HG03521 (cell line): ENCODE results near the gene EPAS1.

ENCODE experiments used
- ATAC-seq: cut with Tn5 transposase; IDR thresholded peaks from one replicate; pipeline ENCODE4 v1.9.1; 2021; ENCODE audit warnings: mild to moderate bottlenecking, moderate library complexity; ENCODE audit not compliant: unreplicated experiment

The EPAS1 gene

GRCh38 chr2:46380038-46380940 lies 83.1 kb downstream of the EPAS1 start:
- ATAC-seq = no peak

- ATAC-seq = no peak
Measured at GRCh38 chr2:46381263-46381849, 84.1 kb downstream of the EPAS1 start.

GRCh38 chr2:46381871-46382270 lies 84.7 kb downstream of the EPAS1 start:
- no peak for ATAC-seq

- ATAC-seq = no peak
Measured at GRCh38 chr2:46382331-46383112, 85.3 kb downstream of the EPAS1 start.

GRCh38 chr2:46383113-46383395 lies 85.8 kb downstream of the EPAS1 start:
- no peak for ATAC-seq

- ATAC-seq = no peak
Measured at GRCh38 chr2:46383784-46384456, 86.7 kb downstream of the EPAS1 start.

GRCh38 chr2:46384457-46384815 lies 87.2 kb downstream of the EPAS1 start:
- no peak for ATAC-seq

- no peak for ATAC-seq
Measured at GRCh38 chr2:46385786-46386577, 88.8 kb downstream of the EPAS1 start.

- no peak for ATAC-seq
Measured at GRCh38 chr2:46386763-46387162, 89.6 kb downstream of the EPAS1 start.

GRCh38 chr2:46387292-46387691 lies 90.1 kb downstream of the EPAS1 start:
- ATAC-seq = no peak

GRCh38 chr2:46387886-46388515 lies 90.8 kb downstream of the EPAS1 start:
- no peak for ATAC-seq

- ATAC-seq = no peak
Measured at GRCh38 chr2:46388881-46389280, 91.7 kb downstream of the EPAS1 start.

- no peak for ATAC-seq
Measured at GRCh38 chr2:46389417-46389916, 92.3 kb downstream of the EPAS1 start.

- ATAC-seq = no peak
Measured at GRCh38 chr2:46390036-46390435, 92.8 kb downstream of the EPAS1 start.

- no peak for ATAC-seq
Measured at GRCh38 chr2:46390901-46391395, 93.7 kb downstream of the EPAS1 start.

- ATAC-seq = no peak
Measured at GRCh38 chr2:46392561-46393346, 95.5 kb downstream of the EPAS1 start.

GRCh38 chr2:46393347-46393820 lies 96.2 kb downstream of the EPAS1 start:
- ATAC-seq = no peak

- no peak for ATAC-seq
Measured at GRCh38 chr2:46393865-46394264, 96.7 kb downstream of the EPAS1 start.
